T-cell (primary cell): ENCODE measurements around the gene ANKRD39. TPM values are rescaled to one million over a fixed set of nuclear protein-coding genes. Genes with fewer than 3 reads are reported as not detected.
"Not testable (repeated sequence)": the region's sequence is repeated elsewhere in the genome, so short reads cannot be mapped to it uniquely, and the experiment has no call there.

ENCODE experiments used
- ATAC-seq, 4 experiments: fragments of 200-7000 bp in 3 of 4; fragments of 150-1000 bp in 1 of 4; cut with Tn5 transposase; replicated peaks in 1 of 4; 1 replicate in 3 of 4; 2 replicates in 1 of 4; pipeline ENCODE4 v1.10.0; 2021; ENCODE audit warnings: moderate library complexity in 3 of 4, mild to moderate bottlenecking in 2 of 4, moderate number of reproducible peaks in 1 of 4
- CTCF ChIA-PET, 2 donors: fragments of 300-600 bp; sonication (Branson Sonifier 250); formaldehyde crosslinking; loops; one replicate each; lab custom pipeline; 2022; ENCODE audit warnings: antibody characterized with exemption in 2 of 2; lab: Charles Lee
- POLR2A ChIA-PET, 2 donors: fragments of 300-600 bp; sonication (Branson Sonifier 250); formaldehyde crosslinking; loops; one replicate each; lab custom pipeline; 2022; ENCODE audit warnings: antibody characterized with exemption in 2 of 2; lab: Charles Lee
- DNase-seq, 35 experiments: peaks; one replicate each; pipeline versions ENCODE4 v3.0.0 to v3.0.0-alpha.2; 2013 to 2023
- H3K27ac ChIP-seq: one replicate; pipeline ENCODE4 v1.5.1; 2013; ENCODE audit warnings: low read length
- H3K27me3 ChIP-seq, 2 experiments: replicated peaks in 1 of 2; 1 replicate in 1 of 2; 2 replicates in 1 of 2; pipeline versions ENCODE4 v1.6.1 to v1.7.0; 2013; ENCODE audit warnings: low read length in 1 of 2, mixed read lengths in 1 of 2; ENCODE audit not compliant: control insufficient read depth in 2 of 2, insufficient read depth in 2 of 2; ENCODE audit errors: extremely low read depth in 1 of 2
- H3K36me3 ChIP-seq, 2 donors: 1 replicate in 1 of 2; 2 replicates in 1 of 2; pipeline versions ENCODE4 v1.6.1 to v1.7.0; 2013; ENCODE audit warnings: low read length in 1 of 2; ENCODE audit not compliant: control insufficient read depth in 2 of 2, insufficient read depth in 1 of 2; ENCODE audit errors: extremely low read depth in 1 of 2
- H3K4me1 ChIP-seq, 2 experiments: 1 replicate in 1 of 2; 2 replicates in 1 of 2; pipeline versions ENCODE4 v1.6.1 to v1.7.0; 2013; ENCODE audit warnings: low read length in 2 of 2, mixed read lengths in 1 of 2; ENCODE audit not compliant: insufficient read depth in 2 of 2, control insufficient read depth in 1 of 2; ENCODE audit errors: extremely low read depth in 1 of 2
- H3K4me3 ChIP-seq, 2 donors: 1 replicate in 1 of 2; 2 replicates in 1 of 2; pipeline versions ENCODE4 v1.5.1 to v1.7.0; 2013; ENCODE audit warnings: mild to moderate bottlenecking in 2 of 2, low read length in 1 of 2, moderate library complexity in 1 of 2; ENCODE audit not compliant: control insufficient read depth in 1 of 2; ENCODE audit errors: extremely low read depth in 1 of 2
- H3K9me3 ChIP-seq: 2 replicates; pipeline ENCODE4 v1.7.0; 2013
- H3K27ac Mint-ChIP-seq, 2 donors: one replicate each; pipeline ENCODE4 v1.8.0; 2020 to 2021; ENCODE audit warnings: mild to moderate bottlenecking in 2 of 2, mixed read lengths in 2 of 2
- H3K27me3 Mint-ChIP-seq, 2 donors: one replicate each; pipeline ENCODE4 v1.8.0; 2021 to 2022; ENCODE audit warnings: mixed read lengths in 2 of 2
- H3K36me3 Mint-ChIP-seq: one replicate; pipeline ENCODE4 v1.8.0; 2021; ENCODE audit warnings: mixed read lengths
- H3K4me1 Mint-ChIP-seq, 3 donors: one replicate each; pipeline ENCODE4 v1.8.0; 2020 to 2022; ENCODE audit warnings: mixed read lengths in 3 of 3, mild to moderate bottlenecking in 1 of 3
- H3K4me3 Mint-ChIP-seq, 3 donors: one replicate each; pipeline ENCODE4 v1.8.0; 2020 to 2022; ENCODE audit warnings: mild to moderate bottlenecking in 3 of 3, mixed read lengths in 3 of 3, moderate library complexity in 3 of 3
- H3K9me3 Mint-ChIP-seq, 3 donors: one replicate each; pipeline ENCODE4 v1.8.0; 2020 to 2022; ENCODE audit warnings: mixed read lengths in 3 of 3
- WGBS: methylation state at CpG from one replicate; pipeline ENCODE4 v1.1.5; 2013; ENCODE audit warnings: missing lambda C conversion rate; ENCODE audit not compliant: insufficient coverage; 5-methylcytosine and 5-hydroxymethylcytosine counted together
- total RNA-seq, 35 experiments: library from RNA in 6 of 35; stranded (reverse) in 6 of 35; fragments of 120-200 nt in 1 of 35; gene quantifications; one replicate each; pipeline versions ENCODE4 v1.2.1 to v1.2.4 and lab custom pipeline; 2013 to 2026

The ANKRD39 gene
- total RNA-seq, 5 donors from 2014 or later (not counting 1 experiment from before 2014, with no cell fraction given): 16.9 to 25.0 (median 19.2) TPM

- POLR2A ChIA-PET: interaction anchor here in 1 of 2 donors (0.7 kb wide), 1 partner anchor 377 kb away, joined by 6 read pairs; no protein-coding TSS in a partner anchor
- H3K4me3 Mint-ChIP-seq, H3K9me3 ChIP-seq, H3K36me3 ChIP-seq, DNase-seq, H3K27me3 ChIP-seq, H3K27ac ChIP-seq, H3K9me3 Mint-ChIP-seq, ATAC-seq, H3K27ac Mint-ChIP-seq, H3K4me3 ChIP-seq, H3K27me3 Mint-ChIP-seq, CTCF ChIA-PET, H3K36me3 Mint-ChIP-seq: not testable (repeated sequence)
- peaks cover 29 to 50% of the 10 kb centered on the region in 2 experiments for H3K4me1 ChIP-seq
- peaks cover 49 to 57% (median 56%) of the 10 kb centered on the region in 3 donors for H3K4me1 Mint-ChIP-seq
- WGBS: 100% methylated on average over 3 of the region's 5 CpGs
Measured at GRCh38 chr2:96889502-96889901, 31.7 kb upstream of the ANKRD39 start.

- no peaks in the 10 kb centered on the region for H3K36me3 ChIP-seq
- 86% methylated on average over 11 of the region's 12 CpGs for WGBS
- Mint-ChIP-seq H3K36me3 (no peaks in the 10 kb centered on the region), H3K27ac (peak overlapping the region; percentile 79 to 87), H3K4me3 (peak overlapping the region in 1 of 3 donors; percentile 47), H3K4me1 (peaks cover 46 to 55% (median 51%) of the 10 kb centered on the region in 3 donors), H3K9me3 (no peaks in the 10 kb centered on the region), H3K27me3 (no peaks in the 10 kb centered on the region)
- H3K27ac ChIP-seq: no peak overlapping the region
- CTCF ChIA-PET: no interaction called here
- POLR2A ChIA-PET: interaction anchor here in 1 of 2 donors (0.6 kb wide), 1 partner anchor 147 kb away, joined by 3 read pairs; no protein-coding TSS in a partner anchor
- peaks cover 29 to 46% of the 10 kb centered on the region in 2 experiments for H3K4me1 ChIP-seq
- H3K9me3 ChIP-seq: no peaks in the 10 kb centered on the region
- ATAC-seq: peak; percentile 45 to 66 (median 62)
- H3K4me3 ChIP-seq: no peak overlapping the region
- H3K27me3 ChIP-seq: peaks cover 0 to under 1% of the 10 kb centered on the region in 2 experiments
- no peak for DNase-seq
Measured at GRCh38 chr2:96888072-96889011, 30.5 kb upstream of the ANKRD39 start.

- Histone ChIP-seq H3K27ac (no peak overlapping the region), H3K9me3 (no peaks in the 10 kb centered on the region), H3K36me3 (no peaks in the 10 kb centered on the region), H3K27me3 (peaks cover 0 to 3% of the 10 kb centered on the region in 2 experiments), H3K4me3 (no peak overlapping the region), H3K4me1 (peaks cover 28 to 40% of the 10 kb centered on the region in 2 experiments)
- Mint-ChIP-seq H3K27ac (peak overlapping the region; percentile 79 to 87), H3K9me3 (no peaks in the 10 kb centered on the region), H3K4me3 (no peak overlapping the region), H3K27me3 (no peaks in the 10 kb centered on the region), H3K36me3 (no peaks in the 10 kb centered on the region), H3K4me1 (peaks cover 38 to 47% (median 43%) of the 10 kb centered on the region in 3 donors)
- WGBS: 83% methylated on average over 13 of the region's 18 CpGs
- ChIA-PET CTCF (no interaction called here), POLR2A (no interaction called here)
- no peak for ATAC-seq
- no peak for DNase-seq
Measured at GRCh38 chr2:96887493-96888012, 29.7 kb upstream of the ANKRD39 start.

- Histone ChIP-seq H3K4me3 (no peak overlapping the region), H3K27ac (no peak overlapping the region), H3K4me1 (peaks cover 11 to 21% of the 10 kb centered on the region in 2 experiments), H3K36me3 (no peaks in the 10 kb centered on the region), H3K27me3 (peaks cover 0 to 6% of the 10 kb centered on the region in 2 experiments), H3K9me3 (no peaks in the 10 kb centered on the region)
- Mint-ChIP-seq H3K36me3 (no peaks in the 10 kb centered on the region), H3K27me3 (no peaks in the 10 kb centered on the region), H3K4me1 (peaks cover 19 to 28% (median 28%) of the 10 kb centered on the region in 3 donors), H3K27ac (peak overlapping the region in 1 of 2 donors; percentile 34), H3K9me3 (no peaks in the 10 kb centered on the region), H3K4me3 (no peak overlapping the region)
- DNase-seq (no peak), ATAC-seq (no peak)
- WGBS: 90% methylated on average over 20 of the region's 23 CpGs
- CTCF ChIA-PET: interaction anchor here in 1 of 2 donors (0.5 to 0.6 kb wide), 2 partner anchors 86 to 544 kb away, joined by 3 to 5 read pairs; no protein-coding TSS in a partner anchor
- POLR2A ChIA-PET: no interaction called here
Measured at GRCh38 chr2:96885432-96886347, 27.9 kb upstream of the ANKRD39 start.

GRCh38 chr2:96884299-96885094 lies 26.7 kb upstream of the ANKRD39 start:
- no peak for ATAC-seq
- peaks cover 0 to 6% of the 10 kb centered on the region in 2 experiments for H3K27me3 ChIP-seq
- H3K27ac Mint-ChIP-seq: no peak overlapping the region
- no peaks in the 10 kb centered on the region for H3K9me3 ChIP-seq
- no peak overlapping the region for H3K4me3 ChIP-seq
- H3K9me3 Mint-ChIP-seq: no peaks in the 10 kb centered on the region
- 91% methylated on average over 11 of the region's 19 CpGs for WGBS
- no peaks in the 10 kb centered on the region for H3K36me3 Mint-ChIP-seq
- DNase-seq: no peak
- H3K4me1 Mint-ChIP-seq: peaks cover 14 to 23% (median 22%) of the 10 kb centered on the region in 3 donors
- POLR2A ChIA-PET: no interaction called here
- H3K27ac ChIP-seq: no peak overlapping the region
- H3K27me3 Mint-ChIP-seq: no peaks in the 10 kb centered on the region
- H3K4me3 Mint-ChIP-seq: no peak overlapping the region
- no peaks in the 10 kb centered on the region for H3K36me3 ChIP-seq
- CTCF ChIA-PET: no interaction called here
- peaks cover 6 to 16% of the 10 kb centered on the region in 2 experiments for H3K4me1 ChIP-seq
